HUES6 (cell line): ENCODE data around the gene RAP1GAP2.
A peak's percentile ranks its signal among the peaks of the same experiment; 100 is the strongest.
"Not testable (repeated sequence)": the region's sequence is repeated elsewhere in the genome, so short reads cannot be mapped to it uniquely, and the experiment has no call there.

ENCODE experiments used
- H3K27ac ChIP-seq: 2 replicates; pipeline ENCODE4 v1.7.0; 2013; ENCODE audit warnings: low read depth, mild to moderate bottlenecking, low read length, inconsistent platforms
- H3K27me3 ChIP-seq: 2 replicates; pipeline ENCODE4 v1.6.1; 2013; ENCODE audit warnings: low read length; ENCODE audit not compliant: control insufficient read depth, insufficient read depth
- H3K36me3 ChIP-seq: 2 replicates; pipeline ENCODE4 v1.6.1; 2013; ENCODE audit warnings: low read length; ENCODE audit not compliant: control insufficient read depth, insufficient read depth
- H3K4me1 ChIP-seq: 2 replicates; pipeline ENCODE4 v1.6.1; 2013; ENCODE audit warnings: low read length; ENCODE audit not compliant: control insufficient read depth, insufficient read depth
- H3K4me3 ChIP-seq: 2 replicates; pipeline ENCODE4 v1.5.1; 2013; ENCODE audit warnings: low read depth, low read length
- H3K9ac ChIP-seq: one replicate; pipeline ENCODE4 v1.6.1; 2013; ENCODE audit warnings: mild to moderate bottlenecking, low read length
- H3K9me3 ChIP-seq: 2 replicates; pipeline ENCODE4 v1.6.1; 2013; ENCODE audit warnings: low read depth, low read length; ENCODE audit not compliant: control insufficient read depth, insufficient read depth

The RAP1GAP2 gene

GRCh38 chr17:2989396-2989795 lies 193.2 kb downstream of the RAP1GAP2 start:
- peaks cover 60% of the 10 kb centered on the region for H3K36me3 ChIP-seq
- H3K9ac ChIP-seq, H3K4me1 ChIP-seq, H3K4me3 ChIP-seq, H3K27me3 ChIP-seq, H3K27ac ChIP-seq, H3K9me3 ChIP-seq: not testable (repeated sequence)

- Histone ChIP-seq H3K27ac (no peak overlapping the region), H3K9me3 (no peaks in the 10 kb centered on the region), H3K4me1 (no peaks in the 10 kb centered on the region), H3K36me3 (peaks cover 58% of the 10 kb centered on the region), H3K27me3 (no peaks in the 10 kb centered on the region), H3K4me3 (no peak overlapping the region), H3K9ac (no peak overlapping the region)
These were observed 193.6 kb downstream of the RAP1GAP2 start for GRCh38 chr17:2989855-2990254.

GRCh38 chr17:2990396-2990795 lies 194.2 kb downstream of the RAP1GAP2 start:
- Histone ChIP-seq H3K4me3 (no peak overlapping the region), H3K27me3 (no peaks in the 10 kb centered on the region), H3K9me3 (no peaks in the 10 kb centered on the region), H3K9ac (no peak overlapping the region), H3K36me3 (peaks cover 58% of the 10 kb centered on the region), H3K4me1 (no peaks in the 10 kb centered on the region), H3K27ac (no peak overlapping the region)

DNA sequence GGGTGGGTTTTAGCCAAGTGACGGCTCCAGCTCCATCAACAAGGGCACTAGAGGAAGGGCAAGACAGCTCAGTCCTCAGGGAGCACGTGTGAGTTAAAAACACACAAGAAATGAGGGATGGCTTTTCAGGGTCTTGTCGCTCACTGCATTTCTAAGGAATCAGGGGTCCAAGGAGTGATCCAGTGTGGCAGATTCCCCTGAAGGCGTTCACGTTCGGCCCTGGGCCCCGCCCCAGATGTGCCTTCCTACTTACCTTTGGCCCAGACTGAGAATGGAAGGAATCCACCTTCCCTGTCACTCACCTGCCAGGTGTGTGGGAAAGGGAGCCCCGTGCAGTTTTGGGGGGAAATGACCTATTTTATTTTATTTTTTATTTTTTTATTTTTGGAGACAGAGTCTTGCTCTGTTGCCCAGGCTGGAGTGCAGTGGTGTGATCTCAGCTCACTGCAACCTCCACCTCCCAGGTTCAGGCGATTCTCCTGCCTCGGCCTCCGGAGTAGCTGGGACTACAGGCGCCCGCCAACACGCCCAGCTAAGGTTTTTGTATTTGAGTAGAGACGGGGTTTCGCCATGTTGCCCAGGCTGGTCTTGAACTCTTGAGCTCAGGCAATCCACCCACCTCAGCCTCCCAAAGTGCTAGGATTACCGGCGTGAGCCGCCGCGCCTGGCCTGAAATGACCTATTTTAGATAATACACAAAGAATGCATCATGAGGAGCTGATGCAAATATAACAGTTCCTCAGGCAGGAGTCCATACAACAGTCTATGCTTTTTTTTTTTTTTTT lies 195.3 kb downstream of the RAP1GAP2 start:
- H3K4me3 ChIP-seq, H3K9me3 ChIP-seq, H3K27me3 ChIP-seq, H3K4me1 ChIP-seq, H3K27ac ChIP-seq, H3K9ac ChIP-seq: not testable (repeated sequence)
- H3K36me3 ChIP-seq: peaks cover 57% of the 10 kb centered on the region

GRCh38 chr17:2994441-2994840 lies 198.2 kb downstream of the RAP1GAP2 start:
- H3K36me3 ChIP-seq: peaks cover 71% of the 10 kb centered on the region
- H3K27me3 ChIP-seq: no peaks in the 10 kb centered on the region
- H3K4me3 ChIP-seq: no peak overlapping the region
- no peak overlapping the region for H3K9ac ChIP-seq
- H3K4me1 ChIP-seq: no peaks in the 10 kb centered on the region
- H3K27ac ChIP-seq: no peak overlapping the region
- H3K9me3 ChIP-seq: no peaks in the 10 kb centered on the region

- no peak overlapping the region for H3K9ac ChIP-seq
- no peaks in the 10 kb centered on the region for H3K9me3 ChIP-seq
- 0 out of 2 replicates have a peak overlapping the region, but pooled peaks have one; percentile 29 for H3K27ac ChIP-seq
- H3K27me3 ChIP-seq: no peaks in the 10 kb centered on the region
- H3K4me1 ChIP-seq: no peaks in the 10 kb centered on the region
- H3K4me3 ChIP-seq: no peak overlapping the region
- H3K36me3 ChIP-seq: peaks cover 73% of the 10 kb centered on the region
These were observed 199.1 kb downstream of the RAP1GAP2 start for GRCh38 chr17:2995377-2995776.

DNA sequence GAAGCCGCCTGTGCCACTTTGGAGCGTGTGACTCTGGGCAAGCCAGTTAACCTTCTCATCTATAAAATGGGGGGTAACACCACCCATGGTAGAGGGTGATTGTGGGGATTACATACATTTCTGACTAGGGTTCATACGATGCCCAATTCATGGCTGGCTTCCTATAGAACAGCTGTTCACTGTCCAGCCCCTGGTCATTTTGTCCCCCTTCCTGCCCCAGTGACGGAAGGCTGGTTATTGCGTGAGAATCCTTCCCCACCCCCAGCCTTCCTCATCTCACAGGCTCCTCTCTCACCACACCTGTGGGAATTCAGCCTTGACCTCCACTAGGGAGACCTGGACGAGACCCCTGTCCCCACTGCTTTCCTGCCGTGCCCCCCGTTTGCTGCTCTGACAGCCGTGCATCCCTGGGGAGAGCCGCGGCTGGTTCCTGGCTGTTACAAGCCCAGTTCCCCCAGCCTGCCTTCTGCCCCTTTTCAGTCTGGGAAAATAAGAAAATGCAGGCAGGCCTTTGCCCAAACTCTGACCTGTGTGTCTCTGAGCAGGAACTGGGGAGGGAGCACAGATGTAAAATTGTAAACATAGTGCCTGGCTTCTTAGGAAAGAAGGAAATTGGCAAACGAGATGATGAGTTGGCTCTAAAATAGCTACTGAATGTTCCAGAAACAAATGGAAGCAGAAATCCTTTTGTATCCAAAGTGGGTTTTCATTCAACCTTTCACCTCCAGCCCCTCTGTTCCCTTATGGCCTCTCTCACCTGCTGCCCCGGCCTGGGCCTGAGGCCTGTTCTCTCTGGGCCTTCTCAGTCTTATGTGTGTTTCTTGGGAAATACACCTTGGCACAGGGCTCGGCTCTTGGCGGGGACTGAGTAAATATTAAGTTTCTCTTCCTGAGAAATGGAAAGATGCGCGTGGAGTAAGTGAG lies 199.9 kb downstream of the RAP1GAP2 start:
- Histone ChIP-seq H3K27ac (no peak overlapping the region), H3K4me1 (no peaks in the 10 kb centered on the region), H3K4me3 (no peak overlapping the region), H3K36me3 (peaks cover 68% of the 10 kb centered on the region), H3K9ac (no peak overlapping the region), H3K27me3 (no peaks in the 10 kb centered on the region), H3K9me3 (no peaks in the 10 kb centered on the region)

GRCh38 chr17:2996810-2997670 lies 200.8 kb downstream of the RAP1GAP2 start:
- no peaks in the 10 kb centered on the region for H3K9me3 ChIP-seq
- no peaks in the 10 kb centered on the region for H3K27me3 ChIP-seq
- H3K9ac ChIP-seq: no peak overlapping the region
- peaks cover 62% of the 10 kb centered on the region for H3K36me3 ChIP-seq
- H3K4me3 ChIP-seq: no peak overlapping the region
- no peaks in the 10 kb centered on the region for H3K4me1 ChIP-seq
- no peak overlapping the region for H3K27ac ChIP-seq

DNA sequence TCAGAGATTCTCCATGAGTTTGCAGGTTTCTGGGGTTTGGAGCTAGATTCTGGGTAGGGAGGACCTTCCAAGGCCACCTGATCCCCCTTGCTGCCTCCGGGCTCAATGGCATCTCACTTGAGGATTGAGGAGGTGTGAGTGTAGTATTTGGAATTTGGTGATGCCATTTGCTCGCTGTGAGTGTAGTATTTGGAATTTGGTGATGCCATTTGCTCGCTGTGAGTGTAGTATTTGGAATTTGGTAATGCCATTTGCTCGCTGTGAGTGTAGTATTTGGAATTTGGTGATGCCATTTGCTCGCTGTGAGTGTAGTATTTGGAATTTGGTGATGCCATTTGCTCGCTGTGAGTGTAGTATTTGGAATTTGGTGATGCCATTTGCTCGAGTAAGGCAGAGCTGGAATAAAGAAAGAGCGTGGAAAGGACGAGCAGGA lies 202.2 kb downstream of the RAP1GAP2 start:
- H3K27ac ChIP-seq, H3K4me1 ChIP-seq, H3K4me3 ChIP-seq, H3K9me3 ChIP-seq, H3K9ac ChIP-seq, H3K27me3 ChIP-seq: not testable (repeated sequence)
- H3K36me3 ChIP-seq: peaks cover 68% of the 10 kb centered on the region

- Histone ChIP-seq H3K27ac (no peak overlapping the region), H3K36me3 (peaks cover 64% of the 10 kb centered on the region), H3K9ac (no peak overlapping the region), H3K4me1 (no peaks in the 10 kb centered on the region), H3K9me3 (no peaks in the 10 kb centered on the region), H3K27me3 (no peaks in the 10 kb centered on the region), H3K4me3 (no peak overlapping the region)
These were observed 206.5 kb downstream of the RAP1GAP2 start for GRCh38 chr17:3002538-3003295.
